Parathyroid adenoma (tissue), 2 donors: Measurements from ENCODE around the gene ZNF678.

Experiments used
- H2AFZ ChIP-seq: fragments of 300-600 bp; sonication (generic); one replicate; pipeline ENCODE4 v1.7.0; 2017; ENCODE audit warnings: antibody characterized with exemption, mild to moderate bottlenecking
- H3K27ac ChIP-seq: fragments of 300-600 bp; sonication (generic); one replicate; pipeline ENCODE4 v1.7.0; 2017
- H3K27me3 ChIP-seq: fragments of 300-600 bp; sonication (generic); one replicate; pipeline ENCODE4 v1.7.0; 2017; ENCODE audit warnings: low read length; ENCODE audit not compliant: control insufficient read depth, insufficient read depth
- H3K36me3 ChIP-seq: fragments of 300-600 bp; sonication (generic); one replicate; pipeline ENCODE4 v1.7.0; 2017; ENCODE audit warnings: low read length; ENCODE audit not compliant: control insufficient read depth, insufficient read depth
- H3K4me1 ChIP-seq: fragments of 300-600 bp; sonication (generic); one replicate; pipeline ENCODE4 v1.7.0; 2017; ENCODE audit warnings: control low read depth
- H3K4me2 ChIP-seq: fragments of 300-600 bp; sonication (generic); one replicate; pipeline ENCODE4 v1.7.0; 2017; ENCODE audit warnings: low read length
- H3K4me3 ChIP-seq: fragments of 300-600 bp; sonication (generic); one replicate; pipeline ENCODE4 v1.7.0; 2017; ENCODE audit warnings: low read depth, low read length
- H3K79me2 ChIP-seq: fragments of 300-600 bp; sonication (generic); one replicate; pipeline ENCODE4 v1.7.0; 2017; ENCODE audit warnings: control low read depth
- H3K9ac ChIP-seq: fragments of 300-600 bp; sonication (generic); one replicate; pipeline ENCODE4 v1.7.0; 2017; ENCODE audit warnings: mild to moderate bottlenecking
- H3K9me3 ChIP-seq: fragments of 300-600 bp; sonication (generic); one replicate; pipeline ENCODE4 v1.7.0; 2017; ENCODE audit warnings: low read length; ENCODE audit not compliant: control insufficient read depth
- CTCF ChIP-seq: fragments of 300-600 bp; sonication (generic); IDR thresholded peaks from one replicate; pipeline ENCODE4 v1.7.0; 2017; ENCODE audit warnings: antibody characterized with exemption, mild to moderate bottlenecking
- donor health status: primary hyperparathyroidism.

The ZNF678 gene

DNA sequence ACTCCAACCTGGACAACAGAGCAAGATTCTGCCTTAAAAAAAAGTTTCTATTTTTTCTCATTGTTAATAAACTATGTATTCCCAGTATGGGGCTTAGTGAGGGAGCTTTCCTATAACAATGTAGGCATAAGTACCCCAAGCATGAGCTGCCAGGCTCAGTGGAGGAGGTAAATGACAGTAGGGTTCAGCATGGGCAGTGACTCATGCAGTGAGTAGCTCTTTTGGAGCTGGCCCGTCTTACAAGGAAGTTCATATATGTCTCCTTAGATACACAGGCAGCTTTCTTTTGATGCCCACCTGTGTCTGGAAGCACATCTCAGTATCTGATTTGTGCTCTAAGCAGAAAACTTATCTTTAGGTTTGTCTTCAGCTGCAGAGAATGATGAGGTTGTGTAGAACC lies 57.9 kb downstream of the ZNF678 start:
- H2AFZ ChIP-seq: no peak overlapping the region
- no peak overlapping the region for H3K4me2 ChIP-seq
- no peaks in the 10 kb centered on the region for H3K4me1 ChIP-seq
- no peak overlapping the region for H3K4me3 ChIP-seq
- H3K27me3 ChIP-seq: no peaks in the 10 kb centered on the region
- no peaks in the 10 kb centered on the region for H3K36me3 ChIP-seq
- TF ChIP-seq CTCF: no peak
- no peaks in the 10 kb centered on the region for H3K79me2 ChIP-seq
- H3K9ac ChIP-seq: no peak overlapping the region
- H3K27ac ChIP-seq: no peak overlapping the region
- no peaks in the 10 kb centered on the region for H3K9me3 ChIP-seq

GRCh38 chr1:227622739-227623475 lies 59.6 kb downstream of the ZNF678 start:
- H3K9ac ChIP-seq: no peak overlapping the region
- no peak overlapping the region for H3K4me2 ChIP-seq
- H3K79me2 ChIP-seq: no peaks in the 10 kb centered on the region
- no peak overlapping the region for H3K27ac ChIP-seq
- H2AFZ ChIP-seq: no peak overlapping the region
- H3K36me3 ChIP-seq: no peaks in the 10 kb centered on the region
- no peaks in the 10 kb centered on the region for H3K4me1 ChIP-seq
- H3K4me3 ChIP-seq: no peak overlapping the region
- H3K9me3 ChIP-seq: no peaks in the 10 kb centered on the region
- H3K27me3 ChIP-seq: no peaks in the 10 kb centered on the region
- TF ChIP-seq CTCF: no peak

GRCh38 chr1:227632325-227632724 lies 69.0 kb downstream of the ZNF678 start:
- no peak overlapping the region for H3K27ac ChIP-seq
- H3K79me2 ChIP-seq: no peaks in the 10 kb centered on the region
- no peaks in the 10 kb centered on the region for H3K27me3 ChIP-seq
- H3K9ac ChIP-seq: no peak overlapping the region
- H3K36me3 ChIP-seq: no peaks in the 10 kb centered on the region
- H2AFZ ChIP-seq: no peak overlapping the region
- no peak overlapping the region for H3K4me3 ChIP-seq
- TF ChIP-seq CTCF: no peak
- H3K4me2 ChIP-seq: no peak overlapping the region
- H3K9me3 ChIP-seq: no peaks in the 10 kb centered on the region
- H3K4me1 ChIP-seq: no peaks in the 10 kb centered on the region

GRCh38 chr1:227635596-227635995 lies 72.2 kb downstream of the ZNF678 start:
- no peak overlapping the region for H3K4me3 ChIP-seq
- no peaks in the 10 kb centered on the region for H3K9me3 ChIP-seq

More at GRCh38 chr1:227635596-227635995, 72.2 kb downstream of the ZNF678 start:
- H3K79me2 ChIP-seq: no peaks in the 10 kb centered on the region
- no peaks in the 10 kb centered on the region for H3K36me3 ChIP-seq
- no peaks in the 10 kb centered on the region for H3K27me3 ChIP-seq
- H3K4me1 ChIP-seq: no peaks in the 10 kb centered on the region
- H3K4me2 ChIP-seq: no peak overlapping the region
- H3K9ac ChIP-seq: no peak overlapping the region
- no peak overlapping the region for H2AFZ ChIP-seq
- no peak overlapping the region for H3K27ac ChIP-seq
- no peak for TF ChIP-seq CTCF
